Embryonic facial prominence (tissue), 1 donor: ENCODE data around the gene DBT.
"Not testable (repeated sequence)": the region's sequence is repeated elsewhere in the genome, so short reads cannot be mapped to it uniquely, and the experiment has no call there.

Experiments
- DNase-seq: peaks from one replicate; pipeline ENCODE4 v3.0.0-alpha.2; 2016; ENCODE audit errors: extremely low spot score

DBT gene

GRCh38 chr1:100249537-100250257 is at the start of gene DBT:
Gene DBT (minus strand): TSS chr1:100249834. CDS start chr1:100249820, 14 bp downstream.
- DNase-seq, result peak; percentile 92

- no peak for DNase-seq
Measured at GRCh38 chr1:100298512-100298911, 48.9 kb upstream of the DBT start.

GRCh38 chr1:100296997-100297396 is 47.4 kb upstream of the DBT start:
- not testable (repeated sequence) for DNase-seq

- no peak for DNase-seq
Measured at GRCh38 chr1:100296140-100296539, 46.5 kb upstream of the DBT start.

- DNase-seq, result no peak
Measured at GRCh38 chr1:100292711-100293110, 43.1 kb upstream of the DBT start.

- DNase-seq, result no peak
Measured at GRCh38 chr1:100290291-100290690, 40.7 kb upstream of the DBT start.

GRCh38 chr1:100287162-100287561 is 37.5 kb upstream of the DBT start:
- no peak for DNase-seq

GRCh38 chr1:100284591-100284990 is 35.0 kb upstream of the DBT start:
- DNase-seq, result no peak

- DNase-seq, result no peak
Measured at GRCh38 chr1:100279954-100280682, 30.5 kb upstream of the DBT start.

GRCh38 chr1:100279358-100279923 is 29.8 kb upstream of the DBT start:
- DNase-seq, result no peak

GRCh38 chr1:100277866-100278265 is 28.2 kb upstream of the DBT start:
- no peak for DNase-seq

- DNase-seq, result no peak
Measured at GRCh38 chr1:100268202-100268601, 18.6 kb upstream of the DBT start.

- DNase-seq, result no peak
Measured at GRCh38 chr1:100267284-100267683, 17.6 kb upstream of the DBT start.

GRCh38 chr1:100266741-100267140 is 17.1 kb upstream of the DBT start:
- no peak for DNase-seq

- DNase-seq, result peak; percentile 91
Measured at GRCh38 chr1:100265931-100266740, 16.5 kb upstream of the DBT start, which contains the start of gene RTCA. Gene RTCA (plus strand): TSS chr1:100266216. CDS start chr1:100266376, 160 bp downstream.

GRCh38 chr1:100265562-100265930 is 15.9 kb upstream of the DBT start:
- DNase-seq, result no peak

GRCh38 chr1:100264081-100264480 is 14.4 kb upstream of the DBT start:
- not testable (repeated sequence) for DNase-seq

GRCh38 chr1:100261686-100262085 is 12.1 kb upstream of the DBT start:
- DNase-seq, result no peak

- not testable (repeated sequence) for DNase-seq
Measured at GRCh38 chr1:100258427-100258826, 8.8 kb upstream of the DBT start.

- not testable (repeated sequence) for DNase-seq
Measured at GRCh38 chr1:100256273-100256672, 6.6 kb upstream of the DBT start.

- no peak for DNase-seq
Measured at GRCh38 chr1:100253552-100253951, 3.9 kb upstream of the DBT start.

- DNase-seq, result no peak
Measured at GRCh38 chr1:100252901-100253300, 3.3 kb upstream of the DBT start.
